SH-SY5Y (cell line): Measurements from ENCODE around the gene TMIE.

ENCODE experiments used
- GATA2 ChIP-seq: IDR thresholded peaks from 2 replicates; pipeline ENCODE4 v1.6.1; 2011; ENCODE audit warnings: mild to moderate bottlenecking, low read depth, low read length
- GATA3 ChIP-seq: IDR thresholded peaks from 2 replicates; pipeline ENCODE4 v1.6.1; 2011; ENCODE audit warnings: low read depth, mild to moderate bottlenecking, low read length, moderate library complexity

DNA sequence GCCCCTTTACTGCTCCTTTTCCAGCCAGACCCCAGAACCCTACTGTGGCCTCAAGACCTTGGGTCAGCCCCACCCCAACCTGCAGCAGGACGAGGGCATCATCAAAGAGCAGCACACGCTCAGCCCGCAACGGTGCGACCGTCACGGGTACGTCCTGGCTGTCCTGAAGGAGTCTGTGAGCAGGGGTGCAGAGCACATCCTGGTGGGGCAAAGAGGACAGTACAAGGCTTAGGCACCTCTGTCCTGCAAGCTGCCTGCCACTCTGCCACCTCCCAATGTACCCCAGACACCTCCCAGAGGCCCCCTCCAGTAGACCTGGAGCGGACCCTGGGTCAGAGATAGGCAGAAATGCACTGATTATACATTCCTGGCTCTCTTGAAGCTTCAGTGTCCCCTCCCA lies 15.7 kb upstream of the TMIE start:
- no peak for TF ChIP-seq GATA3
- TF ChIP-seq GATA2, result no peak
